Activated CD8-positive, alpha-beta memory T cell treated with anti-CD3 and anti-CD28 coated beads for 1 hour (primary cell): ENCODE data around the gene TBX2.

Experiments
- DNase-seq, 2 donors: peaks; one replicate each; pipeline ENCODE4 v3.0.0-alpha.2; 2020; ENCODE audit warnings: low read depth in 1 of 2; ENCODE audit errors: extremely low read depth in 1 of 2

TBX2 gene

DNA sequence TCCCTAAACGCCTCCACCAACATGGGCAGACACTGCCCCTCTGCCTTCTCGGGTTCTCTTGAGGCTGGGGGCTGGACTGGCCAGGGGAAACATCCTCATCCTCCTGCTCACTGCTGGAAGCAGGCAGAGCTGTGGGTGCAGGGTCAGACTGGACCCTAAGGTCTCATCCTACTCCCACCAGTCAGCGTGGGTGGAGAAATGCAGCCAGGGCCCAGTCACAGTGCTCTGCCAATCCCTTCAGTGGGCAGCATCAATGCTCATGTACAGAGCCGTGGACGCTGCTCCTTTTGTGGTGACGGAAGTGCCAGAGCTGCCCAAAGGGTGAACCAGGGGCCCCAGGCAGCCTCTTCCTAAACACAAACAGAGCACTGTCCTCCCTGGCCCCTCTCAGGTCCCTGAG lies 13.4 kb upstream of the TBX2 start:
- DNase-seq = no peak

DNA sequence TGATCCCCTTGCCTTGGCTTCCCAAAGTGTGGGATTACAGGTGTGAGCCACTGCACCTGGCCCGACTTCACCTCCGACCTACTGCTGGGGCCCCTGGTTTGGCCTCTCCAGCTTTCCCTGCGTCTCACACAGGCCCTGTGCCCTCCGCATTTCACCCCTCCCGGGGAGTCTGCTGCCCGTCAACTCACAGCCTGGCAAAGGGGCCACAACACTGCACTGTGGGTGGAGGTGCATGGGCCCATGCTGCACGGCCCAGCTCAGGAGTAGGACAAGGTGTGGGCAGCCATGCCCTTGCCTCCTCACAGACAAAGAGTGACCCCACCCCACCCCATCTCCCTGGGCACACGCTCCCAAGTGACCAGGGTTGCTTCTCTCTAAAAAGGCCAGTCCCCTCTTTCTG lies 12.6 kb upstream of the TBX2 start:
- no peak for DNase-seq

- DNase-seq = no peak
Observed at GRCh38 chr17:61387511-61388305, 11.9 kb upstream of the TBX2 start.

- DNase-seq = no peak
Observed at GRCh38 chr17:61388561-61389356, 10.9 kb upstream of the TBX2 start.

DNA sequence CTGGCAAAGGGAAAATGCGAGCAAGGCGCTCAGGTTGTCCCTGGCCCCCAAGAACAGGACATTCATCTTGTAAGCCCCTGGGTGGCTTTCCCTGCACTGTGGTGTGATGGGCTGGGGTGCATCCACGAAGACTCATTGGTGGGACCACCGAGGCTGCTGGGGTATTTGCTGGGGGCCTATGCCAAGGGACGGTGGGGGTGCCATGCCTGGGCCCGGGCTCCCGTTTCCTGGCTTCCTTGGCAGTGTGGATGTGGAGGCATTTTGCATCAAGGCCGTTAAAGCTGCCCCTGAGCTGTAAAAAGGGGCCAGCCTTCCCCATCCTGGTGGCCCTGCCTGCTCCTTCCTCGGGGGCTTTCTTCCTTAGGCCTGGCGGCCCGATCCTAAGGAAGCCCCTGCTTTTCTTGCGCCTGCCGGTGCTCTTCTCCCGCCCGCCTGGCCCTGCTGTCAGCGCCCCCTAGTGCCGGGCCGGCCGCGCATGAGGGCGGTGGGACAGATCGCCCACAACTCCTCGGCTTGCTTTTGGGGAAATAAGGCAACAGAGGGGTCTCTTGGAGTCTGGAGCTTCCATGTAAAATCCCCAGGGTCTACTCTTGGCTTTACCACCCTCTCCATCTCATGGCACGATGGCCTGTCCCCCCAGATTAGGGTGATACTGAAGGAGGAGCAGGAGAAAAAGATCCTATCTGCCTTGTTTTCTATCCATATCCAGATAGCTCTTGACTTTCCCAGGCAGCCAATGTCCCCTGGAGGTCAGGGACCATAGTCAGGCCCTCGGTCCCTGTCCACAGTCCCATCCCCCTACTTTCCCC lies 9.8 kb upstream of the TBX2 start:
- no peak for DNase-seq

DNA sequence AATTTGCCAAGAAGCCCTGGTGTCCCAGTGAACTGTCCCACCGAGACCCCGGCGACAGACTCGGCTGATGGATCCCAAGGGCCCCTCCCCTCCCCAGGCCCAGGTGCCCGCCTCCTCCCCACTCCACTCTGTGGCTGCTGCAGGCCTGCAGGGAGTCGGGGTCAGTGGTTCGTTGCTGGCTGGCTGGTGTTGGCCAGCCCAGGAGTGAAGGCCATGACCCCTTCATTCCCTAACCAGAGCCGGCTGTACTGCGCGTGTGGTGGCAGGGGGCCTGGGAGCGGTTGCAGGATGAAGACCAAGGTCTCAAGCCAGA lies 9.2 kb upstream of the TBX2 start:
- DNase-seq = no peak

DNA sequence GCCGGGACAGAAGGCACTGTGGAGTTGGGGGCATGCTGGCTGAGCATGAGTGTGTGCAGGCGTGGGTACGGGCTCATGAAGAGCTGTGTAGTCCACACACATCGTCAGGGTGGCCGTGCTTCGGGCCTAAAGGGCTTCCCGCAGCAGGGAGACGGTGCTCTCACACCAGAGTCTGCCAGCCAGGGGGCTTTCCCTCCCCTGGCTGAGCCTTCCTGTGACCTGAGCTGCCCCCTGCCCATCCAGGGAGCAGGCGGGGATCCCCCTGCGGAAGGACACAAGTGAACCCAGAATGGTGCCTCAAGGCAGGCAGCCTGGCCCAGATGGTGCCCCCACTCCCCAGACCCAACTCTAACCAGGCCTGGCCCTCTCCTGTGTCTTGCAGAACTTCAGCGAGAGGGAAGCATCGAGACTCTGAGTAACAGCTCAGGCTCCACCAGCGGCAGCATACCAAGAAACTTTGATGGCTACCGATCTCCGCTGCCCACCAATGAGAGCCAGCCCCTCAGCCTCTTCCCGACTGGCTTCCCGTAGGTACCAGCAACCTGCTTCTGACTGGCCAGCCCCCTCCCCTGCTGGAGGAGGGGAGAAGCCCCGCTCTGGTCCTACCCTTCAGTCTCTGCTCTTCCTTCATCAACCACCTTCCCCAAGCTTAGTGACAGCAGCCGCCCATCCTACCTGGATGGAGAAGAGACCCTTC lies 7.9 kb upstream of the TBX2 start:
- no peak for DNase-seq

- DNase-seq = no peak
Observed at GRCh38 chr17:61392679-61393078, 7.0 kb upstream of the TBX2 start.

DNA sequence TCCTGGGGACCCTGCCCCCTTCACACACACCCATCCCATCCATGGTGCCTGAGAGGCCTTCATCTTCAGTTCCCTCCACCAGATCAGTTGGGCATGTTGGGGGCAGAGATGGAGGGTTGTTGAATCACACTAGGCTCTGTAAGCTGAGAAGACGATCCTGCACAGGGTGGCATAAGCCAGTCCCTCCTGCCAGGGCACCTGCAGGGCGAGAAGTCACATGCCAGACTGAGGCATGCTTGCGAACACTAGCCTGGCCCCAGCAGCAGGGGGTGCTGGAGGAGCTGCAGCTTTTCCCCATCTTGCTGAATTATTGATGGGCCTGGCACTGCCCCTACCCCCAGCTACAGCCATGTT lies 6.1 kb upstream of the TBX2 start:
- no peak for DNase-seq

DNA sequence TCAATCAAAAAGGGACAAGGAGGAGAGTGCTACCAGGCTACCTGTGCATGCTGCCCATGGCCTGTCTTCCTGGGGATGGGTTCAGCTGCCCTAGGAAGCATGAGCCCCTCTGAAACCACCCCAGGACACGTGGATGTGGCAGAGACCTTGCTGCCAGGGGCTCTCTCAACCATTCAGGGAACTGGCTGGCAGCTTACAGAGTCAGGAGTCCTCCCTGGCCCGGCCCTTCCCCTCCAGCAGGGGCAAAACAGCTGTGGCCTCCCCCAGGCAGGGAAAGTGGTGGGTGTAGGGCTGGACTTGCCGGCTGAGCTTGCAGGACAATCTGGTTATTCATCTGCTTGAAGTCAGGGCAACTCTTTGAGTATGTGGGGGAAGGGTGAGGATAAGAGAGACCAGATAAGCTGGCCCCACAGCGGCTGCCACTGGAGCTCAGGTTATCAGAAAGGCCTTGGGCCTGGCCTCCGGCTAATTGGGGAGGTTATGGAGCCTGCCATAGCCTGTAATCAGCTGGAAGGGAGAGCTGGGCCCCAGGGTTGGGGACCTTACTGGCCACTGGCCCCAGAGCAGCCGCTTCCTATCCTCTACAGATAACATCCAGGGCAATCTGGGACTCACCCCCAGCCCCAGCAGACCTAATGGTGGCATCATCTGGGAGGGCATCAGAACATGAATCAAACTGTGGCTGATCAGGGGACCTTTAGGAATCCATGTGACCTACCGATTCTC lies 5.6 kb upstream of the TBX2 start:
- no peak for DNase-seq

DNA sequence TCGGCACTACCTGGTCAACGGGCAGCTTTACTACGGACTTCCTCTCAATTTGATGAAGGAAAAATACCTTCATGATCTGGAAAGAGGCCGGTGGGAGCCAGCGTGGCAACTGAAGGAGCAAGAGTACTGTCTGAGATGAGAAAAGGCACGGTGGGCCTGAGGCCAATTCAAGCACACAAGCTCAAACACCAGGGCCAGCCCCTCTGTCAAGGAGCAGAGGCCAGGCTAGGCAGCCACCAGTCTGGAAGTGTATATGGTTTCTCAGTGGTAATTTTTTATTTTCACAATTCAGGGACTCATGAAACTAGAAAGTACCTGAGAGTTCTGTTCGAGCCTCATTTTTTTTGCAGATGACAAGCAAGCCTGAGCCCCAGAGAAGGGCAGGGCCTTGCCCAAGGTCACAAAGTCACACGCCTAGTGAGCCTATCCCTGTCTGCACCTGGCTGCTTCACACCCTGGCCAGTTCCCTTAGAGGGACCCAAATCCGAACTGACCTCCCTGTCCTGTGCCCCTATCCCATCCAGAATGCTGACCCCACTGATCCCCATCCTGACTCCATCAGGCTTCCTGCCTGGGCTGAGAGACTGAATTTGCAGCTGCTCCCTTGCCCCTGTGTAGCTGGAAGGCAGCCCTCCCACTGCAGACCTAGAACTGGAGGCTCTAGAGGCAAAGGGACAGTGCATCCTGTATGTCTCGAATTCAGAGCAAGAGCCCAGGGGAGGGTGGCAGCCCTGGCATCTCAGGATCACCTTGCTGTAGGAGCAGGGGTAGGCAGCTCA lies 4.8 kb upstream of the TBX2 start:
- no peak for DNase-seq

DNA sequence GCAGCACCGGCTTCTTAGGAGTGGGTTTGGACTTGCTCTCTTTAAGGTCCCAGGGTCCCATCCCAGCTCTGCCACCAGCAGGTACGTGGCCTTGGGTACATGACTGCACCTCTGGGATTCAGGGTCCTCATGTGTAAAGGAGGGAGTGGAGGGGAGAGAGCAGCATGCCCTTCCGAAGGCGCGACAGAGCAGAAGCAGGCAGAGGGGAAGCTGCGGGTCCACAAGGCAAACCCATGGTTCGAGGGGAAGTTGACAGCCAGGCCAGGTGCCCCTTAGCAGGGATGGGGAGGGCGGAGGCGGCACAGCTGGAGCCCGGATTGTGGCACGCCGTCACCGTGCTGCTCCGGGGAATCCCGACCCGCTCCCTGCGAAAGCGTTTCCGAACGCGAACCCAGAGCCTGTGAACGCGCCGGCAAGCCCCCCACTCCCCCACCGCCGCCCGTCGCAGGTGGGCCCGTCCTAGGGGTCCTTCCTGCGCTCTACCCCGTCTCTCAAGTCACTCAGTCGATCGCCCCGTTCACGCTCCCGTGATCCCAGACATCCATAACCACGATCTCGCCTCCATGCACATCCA lies 4.1 kb upstream of the TBX2 start:
- no peak for DNase-seq

DNA sequence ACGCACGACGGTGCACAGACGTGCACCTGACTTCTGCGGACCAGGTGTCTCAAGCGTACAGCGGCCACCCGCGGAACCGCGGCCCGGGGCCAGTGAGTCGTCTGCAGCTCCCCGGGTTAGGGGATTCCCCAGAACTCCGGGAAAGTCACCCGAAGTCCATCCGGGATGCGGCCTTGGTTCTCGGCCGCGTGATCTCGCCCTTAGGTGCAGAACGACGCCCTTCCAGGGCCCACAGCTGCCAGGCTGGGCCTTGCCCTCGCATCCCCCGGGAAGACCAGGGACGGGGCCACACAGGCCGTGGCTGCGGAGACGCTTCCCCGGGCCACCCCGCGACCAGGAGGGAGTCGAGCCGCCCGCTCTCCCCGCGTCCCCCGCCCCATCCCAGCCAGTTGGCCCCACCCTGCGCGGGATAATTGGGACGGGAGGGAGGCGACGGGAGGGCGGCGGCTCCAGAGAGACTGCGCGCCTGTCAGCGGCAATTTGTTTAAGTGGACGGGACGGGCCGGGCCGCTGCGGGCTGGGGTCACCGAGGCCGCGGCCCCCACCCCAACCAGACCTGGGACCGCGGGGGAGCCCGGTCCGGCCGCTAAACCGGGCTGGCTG lies 3.6 kb upstream of the TBX2 start:
- no peak for DNase-seq

DNA sequence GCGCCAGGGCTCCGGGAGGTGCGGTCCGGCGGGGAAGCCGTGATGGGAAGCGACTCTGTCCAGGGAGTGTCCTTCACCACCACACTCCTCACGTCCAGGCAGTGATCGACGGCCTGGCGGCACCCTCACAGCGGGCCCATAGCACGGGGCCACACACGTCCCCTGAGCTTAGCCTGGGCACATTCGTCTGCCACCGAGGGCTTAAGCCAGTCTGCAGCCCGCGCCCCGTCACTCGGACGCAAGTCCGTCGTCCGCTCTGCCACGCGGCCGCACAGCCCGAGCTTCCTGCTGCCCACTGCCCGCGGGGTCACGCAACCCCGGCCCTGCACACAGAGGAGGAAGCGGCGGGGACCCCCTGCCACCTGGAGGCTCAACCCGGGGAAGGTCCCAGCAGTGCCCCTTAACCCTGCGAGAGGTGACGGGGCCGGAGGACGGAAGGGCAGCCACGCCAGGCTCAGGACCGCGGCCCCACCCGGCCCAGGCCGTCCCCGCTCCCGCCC lies 3.0 kb upstream of the TBX2 start:
- DNase-seq = no peak

GRCh38 chr17:61397086-61397842 lies 2.4 kb upstream of the TBX2 start:
- no peak for DNase-seq

GRCh38 chr17:61398721-61399130 lies 917 bp upstream of the TBX2 start:
- no peak for DNase-seq

GRCh38 chr17:61400066-61400716 lies 548 bp downstream of the TBX2 start:
- no peak for DNase-seq
